ENCODE data around the gene POU4F1. TPM values are rescaled to one million over a fixed set of nuclear protein-coding genes. Genes with fewer than 3 reads are reported as not detected.

POU4F1 gene
- total and polyA plus RNA-seq, 10 donors, result 0.03 to 0.17 (median 0.08) TPM; not detected in 6

- Histone ChIP-seq H3K27ac (no peak overlapping the region), H3K9me3 (no peaks in the 10 kb centered on the region), H3K27me3 (replicated peaks in 1 of 7) (no peaks in the 10 kb centered on the region), H3K36me3 (peaks cover 0 to 95% (median 58%) of the 10 kb centered on the region in 6 donors), H3K4me3 (no peak overlapping the region), H3K4me1 (peaks cover 0 to 5% (median 0%) of the 10 kb centered on the region in 6 donors)
- DNase-seq, result no peak
- no peak for TF ChIP-seq POLR2A (IDR thresholded peaks at IDR 0.05)
- TF ChIP-seq POLR2AphosphoS5 (IDR thresholded peaks at IDR 0.05), result no peak
- no peak for TF ChIP-seq CTCF (IDR thresholded peaks at IDR 0.05 in 8 of 11, conservative IDR thresholded peaks at IDR 0.05 in 3 of 11)
- WGBS, 5 donors, result 71 to 78% (median 76%) methylated on average over 4 of the region's 4 CpGs
- intact Hi-C loops (cut with DNase I; ENCODE audit: low total_unique reads), result no loop called here
Measured at GRCh38 chr13:78638216-78638615, 34.9 kb upstream of the POU4F1 start.

GRCh38 chr13:78636495-78636894 lies 33.1 kb upstream of the POU4F1 start:
- H3K36me3 ChIP-seq, result peaks cover 3 to 95% (median 59%) of the 10 kb centered on the region in 6 donors
- H3K4me3 ChIP-seq, result no peak overlapping the region
- no peak overlapping the region for H3K27ac ChIP-seq
- H3K27me3 ChIP-seq (replicated peaks in 1 of 7), result no peaks in the 10 kb centered on the region
- DNase-seq, result no peak
- TF ChIP-seq POLR2AphosphoS5 (IDR thresholded peaks at IDR 0.05) (no peak), POLR2A (IDR thresholded peaks at IDR 0.05) (no peak), CTCF (IDR thresholded peaks at IDR 0.05 in 8 of 11, conservative IDR thresholded peaks at IDR 0.05 in 3 of 11) (no peak)
- no peaks in the 10 kb centered on the region for H3K9me3 ChIP-seq
- H3K4me1 ChIP-seq, result peaks cover 0 to 5% (median 0%) of the 10 kb centered on the region in 6 donors
- intact Hi-C loops (cut with DNase I; ENCODE audit: low total_unique reads), result no loop called here

GRCh38 chr13:78632996-78633395 lies 29.6 kb upstream of the POU4F1 start:
- Histone ChIP-seq H3K27ac (no peak overlapping the region), H3K27me3 (replicated peaks in 1 of 7) (no peaks in the 10 kb centered on the region), H3K36me3 (peaks cover 3 to 100% (median 42%) of the 10 kb centered on the region in 6 donors), H3K4me1 (no peaks in the 10 kb centered on the region), H3K4me3 (no peak overlapping the region), H3K9me3 (no peaks in the 10 kb centered on the region)
- intact Hi-C loops (cut with DNase I; ENCODE audit: low total_unique reads), result no loop called here
- DNase-seq, result no peak
- 82 to 93% (median 91%) methylated on average over 4 of the region's 4 CpGs for WGBS, 5 donors
- no peak for TF ChIP-seq CTCF (IDR thresholded peaks at IDR 0.05 in 8 of 11, conservative IDR thresholded peaks at IDR 0.05 in 3 of 11)
- no peak for TF ChIP-seq POLR2AphosphoS5 (IDR thresholded peaks at IDR 0.05)
- no peak for TF ChIP-seq POLR2A (IDR thresholded peaks at IDR 0.05)

GRCh38 chr13:78631077-78631476 lies 27.7 kb upstream of the POU4F1 start:
- no peak overlapping the region for H3K4me3 ChIP-seq
- DNase-seq, result no peak
- intact Hi-C loops (cut with DNase I; ENCODE audit: low total_unique reads), result no loop called here
- 93 to 98% (median 94%) methylated on average over 1 of the region's 1 CpG for WGBS, 5 donors
- peaks cover 3 to 100% (median 41%) of the 10 kb centered on the region in 6 donors for H3K36me3 ChIP-seq
- H3K4me1 ChIP-seq, result no peaks in the 10 kb centered on the region
- H3K9me3 ChIP-seq, result no peaks in the 10 kb centered on the region
- H3K27ac ChIP-seq, result no peak overlapping the region
- TF ChIP-seq POLR2A (IDR thresholded peaks at IDR 0.05), result no peak
- TF ChIP-seq POLR2AphosphoS5 (IDR thresholded peaks at IDR 0.05), result no peak
- no peak for TF ChIP-seq CTCF (IDR thresholded peaks at IDR 0.05 in 8 of 11, conservative IDR thresholded peaks at IDR 0.05 in 3 of 11)
- no peaks in the 10 kb centered on the region for H3K27me3 ChIP-seq (replicated peaks in 1 of 7)
